Measurements from ENCODE around the gene STAG1.

GRCh38 chr3:136562026-136562425 is 190.2 kb downstream of the STAG1 start:
- no peak for TF ChIP-seq CTCF (IDR thresholded peaks at IDR 0.05)
- TF ChIP-seq POLR2A (IDR thresholded peaks at IDR 0.05): no peak

All from tibial nerve (tissue), 3 donors.